Tibial nerve (tissue), 4 donors: ENCODE measurements around the gene PSTPIP2. TPM values are rescaled to one million over a fixed set of nuclear protein-coding genes. Genes with fewer than 3 reads are reported as not detected.

Experiments
- DNase-seq, 2 donors: peaks; one replicate each; pipeline ENCODE4 v3.0.0-alpha.2; 2019; ENCODE audit warnings: low spot score in 2 of 2
- H3K27ac ChIP-seq, 4 donors: fragments of 200-600 bp; sonication (generic) in 3 of 4; one replicate each; pipeline ENCODE4 v1.5.1; 2017 to 2019; ENCODE audit warnings: mild to moderate bottlenecking in 1 of 4
- H3K27me3 ChIP-seq, 2 donors: fragments of 200-600 bp; sonication (generic) in 1 of 2; one replicate each; pipeline versions ENCODE4 v1.5.1 to v1.6.0; 2017 to 2019
- H3K36me3 ChIP-seq, 3 donors: fragments of 200-600 bp; sonication (generic); one replicate each; pipeline ENCODE4 v1.5.1; 2018 to 2019
- H3K4me1 ChIP-seq, 4 donors: fragments of 200-600 bp; sonication (generic) in 3 of 4; one replicate each; pipeline ENCODE4 v1.5.1; 2017 to 2019
- H3K4me3 ChIP-seq, 4 donors: fragments of 200-600 bp; sonication (generic) in 3 of 4; one replicate each; pipeline ENCODE4 v1.5.1; 2017 to 2019; ENCODE audit warnings: mild to moderate bottlenecking in 1 of 4, moderate library complexity in 1 of 4
- H3K9me3 ChIP-seq, 4 donors: fragments of 200-600 bp; sonication (generic) in 3 of 4; one replicate each; pipeline ENCODE4 v1.5.1; 2017 to 2019
- CTCF ChIP-seq, 5 experiments: fragments of 200-600 bp in 3 of 5; fragments of 450-650 bp in 2 of 5; sonication (generic) in 3 of 5; IDR thresholded peaks; one replicate each; pipeline ENCODE4 v1.5.1; 2016 to 2019; ENCODE audit warnings: antibody characterized with exemption in 5 of 5, mild to moderate bottlenecking in 3 of 5, moderate library complexity in 2 of 5
- EP300 ChIP-seq, 2 donors: sonication (generic); formaldehyde crosslinking; IDR thresholded peaks; one replicate each; pipeline ENCODE4 v1.6.1; 2017; ENCODE audit warnings: antibody characterized with exemption in 2 of 2, mild to moderate bottlenecking in 1 of 2
- POLR2A ChIP-seq, 2 donors: fragments of 450-650 bp; IDR thresholded peaks; one replicate each; pipeline ENCODE4 v1.6.1; 2017; ENCODE audit warnings: antibody characterized with exemption in 2 of 2, mild to moderate bottlenecking in 2 of 2, moderate library complexity in 2 of 2
- WGBS, 2 donors: methylation state at CpG; one replicate each; pipeline ENCODE4 v1.1.5; 2018; 5-methylcytosine and 5-hydroxymethylcytosine counted together
- total RNA-seq, 4 donors: library from RNA; depleted of rRNA; stranded (reverse); fragments of >200 nt; gene quantifications; one replicate each; pipeline ENCODE4 v1.1.0, GENCODE V29; 2016

Gene PSTPIP2
- total RNA-seq, 4 donors from 2014 or later: 5.4 to 9.9 (median 7.1) TPM

GRCh38 chr18:45958027-45958426, 114.0 kb downstream of the PSTPIP2 start:
- no peaks in the 10 kb centered on the region for H3K9me3 ChIP-seq
- H3K4me1 ChIP-seq: peaks cover 0 to 28% (median 0%) of the 10 kb centered on the region in 4 donors
- no peaks in the 10 kb centered on the region for H3K27me3 ChIP-seq
- WGBS, 2 donors: 97 to 99% methylated on average over 2 of the region's 2 CpGs
- peaks cover 0 to 34% (median 0%) of the 10 kb centered on the region in 3 donors for H3K36me3 ChIP-seq
- no peak for DNase-seq
- H3K27ac ChIP-seq: no peak overlapping the region
- H3K4me3 ChIP-seq: no peak overlapping the region
- TF ChIP-seq EP300 (IDR thresholded peaks at IDR 0.05): no peak
- no peak for TF ChIP-seq POLR2A (IDR thresholded peaks at IDR 0.05)
- no peak for TF ChIP-seq CTCF (IDR thresholded peaks at IDR 0.05)

- Histone ChIP-seq H3K9me3 (no peaks in the 10 kb centered on the region), H3K27me3 (no peaks in the 10 kb centered on the region), H3K27ac (no peak overlapping the region), H3K4me1 (peaks cover 0 to 19% (median 0%) of the 10 kb centered on the region in 4 donors), H3K36me3 (peaks cover 0 to 43% (median 0%) of the 10 kb centered on the region in 3 donors), H3K4me3 (no peak overlapping the region)
- TF ChIP-seq POLR2A (IDR thresholded peaks at IDR 0.05) (no peak), CTCF (IDR thresholded peaks at IDR 0.05) (no peak), EP300 (IDR thresholded peaks at IDR 0.05) (no peak)
- DNase-seq: no peak
Observed at GRCh38 chr18:45957100-45957499, 115.0 kb downstream of the PSTPIP2 start.

GRCh38 chr18:45954070-45954934, 117.8 kb downstream of the PSTPIP2 start:
- TF ChIP-seq CTCF (IDR thresholded peaks at IDR 0.05): no peak
- TF ChIP-seq POLR2A (IDR thresholded peaks at IDR 0.05): no peak
- no peak for TF ChIP-seq EP300 (IDR thresholded peaks at IDR 0.05)
- Histone ChIP-seq H3K9me3 (no peaks in the 10 kb centered on the region), H3K27me3 (no peaks in the 10 kb centered on the region), H3K36me3 (peaks cover 0 to 63% (median 0%) of the 10 kb centered on the region in 3 donors), H3K4me1 (peaks cover 0 to 5% (median 0%) of the 10 kb centered on the region in 4 donors), H3K4me3 (no peak overlapping the region), H3K27ac (no peak overlapping the region)
- DNase-seq: no peak
- WGBS, 2 donors: 85 to 91% methylated on average over 7 of the region's 7 CpGs

GRCh38 chr18:45951016-45951714, 120.9 kb downstream of the PSTPIP2 start:
- peaks cover 0 to 94% (median 6%) of the 10 kb centered on the region in 3 donors for H3K36me3 ChIP-seq
- no peaks in the 10 kb centered on the region for H3K4me1 ChIP-seq
- WGBS, 2 donors: 80 to 84% methylated on average over 4 of the region's 4 CpGs
- H3K27ac ChIP-seq: no peak overlapping the region
- no peak overlapping the region for H3K4me3 ChIP-seq
- no peak for TF ChIP-seq POLR2A (IDR thresholded peaks at IDR 0.05)
- no peak for TF ChIP-seq EP300 (IDR thresholded peaks at IDR 0.05)
- no peak for DNase-seq
- no peaks in the 10 kb centered on the region for H3K9me3 ChIP-seq
- no peaks in the 10 kb centered on the region for H3K27me3 ChIP-seq

- 83 to 84% methylated on average over 5 of the region's 5 CpGs for WGBS, 2 donors
- no peaks in the 10 kb centered on the region for H3K27me3 ChIP-seq
- H3K36me3 ChIP-seq: peaks cover 6 to 100% (median 10%) of the 10 kb centered on the region in 3 donors
Observed at GRCh38 chr18:45945669-45946068, 126.4 kb downstream of the PSTPIP2 start.

More at GRCh38 chr18:45945669-45946068, 126.4 kb downstream of the PSTPIP2 start:
- no peak overlapping the region for H3K27ac ChIP-seq
- TF ChIP-seq POLR2A (IDR thresholded peaks at IDR 0.05) (no peak), EP300 (IDR thresholded peaks at IDR 0.05) (no peak), CTCF (IDR thresholded peaks at IDR 0.05) (no peak)
- H3K4me1 ChIP-seq: no peaks in the 10 kb centered on the region
- no peak for DNase-seq
- H3K9me3 ChIP-seq: no peaks in the 10 kb centered on the region
- no peak overlapping the region for H3K4me3 ChIP-seq
